ELF-1 (cell line): ENCODE measurements around the gene TMOD3.

Experiments used
- DNase-seq: peaks from one replicate; pipeline ENCODE4 v3.0.0-alpha.2; 2016; ENCODE audit warnings: low read depth, low spot score

TMOD3 gene

DNA sequence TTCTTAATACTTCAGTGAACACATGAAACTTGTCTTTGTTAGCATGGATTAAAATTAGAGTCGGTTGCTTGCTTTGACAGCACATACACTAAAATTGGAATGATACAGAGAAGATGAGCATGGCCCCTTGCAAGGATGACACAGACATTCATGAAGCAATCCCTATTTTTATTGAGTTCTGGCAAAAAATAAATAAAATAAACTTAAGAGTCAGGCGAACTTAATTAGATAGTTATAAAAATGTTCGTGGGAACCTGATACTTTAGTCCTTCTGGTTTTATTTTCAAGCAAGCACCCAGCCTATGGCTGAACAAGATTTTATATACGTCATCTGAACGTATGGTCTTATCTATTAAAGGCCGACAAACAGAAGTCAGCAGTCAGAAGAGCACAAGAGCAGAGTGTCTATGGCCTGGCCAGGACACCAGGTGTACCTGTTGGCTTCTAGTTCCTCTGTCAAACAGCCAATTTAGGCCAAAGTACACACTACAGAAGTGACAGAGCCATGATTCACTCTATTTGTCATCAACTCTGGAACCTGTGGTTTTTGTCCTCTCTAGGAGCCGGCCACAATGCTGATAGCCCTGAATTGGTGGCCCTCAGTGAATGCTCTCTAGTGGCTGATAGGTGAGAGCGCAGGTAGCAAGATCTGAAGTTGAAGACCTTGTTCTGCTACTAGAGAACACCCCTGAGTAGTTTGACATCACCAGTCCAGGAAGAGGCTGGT, 77.8 kb downstream of the TMOD3 start:
- DNase-seq = peak; percentile 17

DNA sequence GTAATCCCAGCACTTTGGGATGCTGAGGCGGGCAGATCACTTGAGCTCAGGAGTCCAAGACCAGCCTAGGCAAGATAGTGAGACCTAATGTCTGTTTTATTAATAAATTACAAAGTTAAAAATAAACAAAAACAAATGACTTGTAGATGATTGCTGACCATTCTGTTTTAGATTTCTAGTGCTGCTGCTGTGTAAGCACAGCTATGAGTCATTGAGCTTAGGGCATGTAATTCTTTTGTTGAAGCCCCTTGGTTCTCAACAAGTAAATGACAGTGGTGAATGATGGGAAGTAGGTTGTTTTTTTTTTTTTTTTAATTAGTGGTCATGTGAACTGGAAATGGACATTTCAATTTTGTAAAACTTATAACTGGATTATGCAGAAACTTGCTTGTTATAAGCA, 78.9 kb downstream of the TMOD3 start:
- DNase-seq = no peak

DNA sequence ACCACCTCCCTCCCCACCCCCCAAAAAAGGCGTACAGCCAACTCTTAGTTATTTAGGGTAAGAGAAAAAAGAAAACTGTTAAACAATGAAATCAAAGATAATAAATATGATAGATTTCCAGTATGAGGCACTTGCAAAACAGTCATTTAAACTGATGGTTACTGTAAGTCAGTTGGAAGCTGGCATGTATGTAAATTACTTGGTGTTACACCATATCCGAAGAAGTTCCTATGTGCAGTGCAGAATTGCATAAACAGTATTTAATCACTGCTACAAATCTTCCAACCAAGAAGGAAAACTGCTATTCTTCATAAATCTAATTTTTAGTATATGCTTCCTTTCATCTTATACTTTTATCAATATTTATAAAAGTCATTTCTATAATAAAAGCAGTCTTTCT, 80.1 kb downstream of the TMOD3 start:
- no peak for DNase-seq

DNA sequence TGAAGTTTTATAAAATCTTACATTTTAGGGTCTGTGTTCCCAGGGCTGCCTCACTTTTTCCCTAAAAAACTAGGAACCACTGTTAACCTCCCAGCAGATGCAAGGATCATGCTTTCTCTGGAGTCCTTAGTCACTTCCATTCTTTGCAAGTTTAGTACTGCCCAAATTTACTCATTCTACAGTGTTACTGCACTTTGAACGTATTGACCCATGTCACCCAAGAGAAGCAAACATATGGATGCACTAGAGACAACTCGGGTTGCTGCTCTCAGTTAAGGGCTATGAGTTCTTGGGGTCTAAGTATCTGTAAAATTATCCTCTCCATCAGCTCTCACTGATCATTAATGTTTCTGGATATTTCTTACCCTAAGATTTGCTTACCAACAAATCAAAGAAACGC, 83.1 kb downstream of the TMOD3 start:
- DNase-seq = no peak

DNA sequence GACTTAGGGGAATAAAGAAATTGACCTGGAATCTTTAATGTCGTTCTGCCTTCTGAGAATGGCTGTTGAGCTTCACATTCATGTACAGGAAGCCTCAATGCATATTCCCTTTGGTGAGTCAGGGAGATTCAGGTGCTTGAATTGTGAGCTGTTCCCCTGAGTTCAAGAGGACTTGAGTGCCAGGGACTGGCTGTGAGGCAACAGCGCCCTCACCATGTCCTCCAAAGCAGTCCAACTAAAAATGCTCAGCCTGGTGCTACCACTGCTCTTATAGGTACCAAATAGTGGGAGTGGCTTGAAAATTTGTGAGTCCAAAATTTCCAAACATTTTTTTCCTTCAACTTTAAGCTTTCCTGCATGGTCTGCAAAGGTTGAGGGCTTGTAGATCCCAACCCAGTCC, 88.0 kb downstream of the TMOD3 start:
- peak; percentile 46 for DNase-seq

DNA sequence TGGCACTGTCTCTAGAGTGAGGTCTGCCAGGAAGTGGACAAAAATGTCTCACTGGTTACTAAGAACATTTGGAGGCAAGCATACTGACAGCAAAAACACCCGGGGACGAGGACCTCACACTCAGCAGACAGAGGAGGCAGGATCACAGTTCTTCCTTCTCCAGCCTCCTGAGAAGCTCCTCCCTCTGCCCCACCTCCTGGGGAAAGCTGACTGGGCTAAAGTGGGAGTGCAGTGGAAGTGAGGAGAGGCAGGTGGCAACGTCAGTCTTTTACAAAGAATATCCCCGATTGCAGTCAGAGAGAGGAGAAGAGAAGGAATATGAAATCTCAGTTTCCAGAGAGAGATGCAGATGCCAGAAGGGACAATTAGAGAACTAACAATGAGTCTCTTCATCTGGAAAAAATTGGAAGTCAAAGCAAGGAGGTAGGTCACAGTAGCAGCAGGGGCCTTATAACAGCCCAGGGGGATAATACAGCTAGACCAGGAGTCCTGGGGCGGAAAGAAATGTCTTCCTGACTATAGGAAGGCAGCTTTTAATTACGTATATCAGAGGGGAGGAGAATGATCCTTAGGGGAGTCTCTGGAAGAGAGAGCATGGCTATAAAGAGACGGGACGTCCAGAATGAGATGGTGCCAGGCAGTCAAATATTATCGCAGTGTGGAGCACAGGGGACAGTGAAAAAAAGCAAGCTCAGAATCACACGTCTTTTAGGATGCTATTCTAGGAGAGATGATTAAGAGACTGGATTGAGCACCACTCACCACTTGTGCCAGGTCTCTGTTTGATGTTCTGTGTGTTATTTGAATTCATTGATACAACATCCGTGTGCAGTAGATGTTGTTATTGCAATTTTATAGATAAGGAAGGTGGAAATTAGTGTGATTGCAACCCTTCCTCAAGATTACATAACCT, 95.0 kb downstream of the TMOD3 start:
- DNase-seq = peak; percentile 25

DNA sequence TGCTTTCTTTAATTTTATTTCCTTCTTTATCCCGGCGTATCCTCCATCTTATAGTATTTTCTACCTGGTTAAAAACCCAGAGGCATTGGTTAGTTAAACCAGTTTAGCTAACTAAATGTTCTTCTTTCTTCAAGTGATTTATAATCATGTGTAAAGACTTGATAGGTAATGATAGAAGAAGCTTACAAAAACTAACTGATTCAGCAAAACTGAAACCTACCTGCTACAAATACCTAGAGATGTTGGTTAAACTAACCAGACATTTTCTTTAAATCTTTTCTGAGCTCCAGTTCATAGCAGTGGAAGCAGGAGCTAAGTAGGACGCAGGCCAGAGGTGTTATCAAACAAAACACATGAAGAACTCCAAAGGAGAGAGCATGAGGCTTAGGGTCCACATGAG, 97.4 kb downstream of the TMOD3 start:
- DNase-seq = no peak

DNA sequence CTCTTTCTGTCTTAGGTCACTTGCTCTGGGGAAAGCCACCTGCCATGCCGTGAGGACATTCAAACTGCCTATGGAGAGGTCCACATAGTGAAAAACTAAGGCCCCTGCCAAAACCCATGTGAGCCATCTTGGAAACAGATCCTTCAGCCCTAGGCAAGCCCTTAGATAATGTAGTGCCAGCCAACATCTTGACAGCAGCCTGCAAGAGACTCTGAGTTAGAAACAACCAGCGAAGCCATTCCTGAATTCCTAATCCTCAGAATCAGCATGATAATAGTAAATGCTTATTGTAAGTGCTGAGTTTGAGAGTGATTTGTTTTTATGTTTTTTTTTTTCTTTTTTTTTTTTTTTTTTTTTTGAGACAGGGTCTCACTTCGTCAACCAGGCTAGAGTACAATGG, 101.6 kb downstream of the TMOD3 start:
- DNase-seq = no peak

DNA sequence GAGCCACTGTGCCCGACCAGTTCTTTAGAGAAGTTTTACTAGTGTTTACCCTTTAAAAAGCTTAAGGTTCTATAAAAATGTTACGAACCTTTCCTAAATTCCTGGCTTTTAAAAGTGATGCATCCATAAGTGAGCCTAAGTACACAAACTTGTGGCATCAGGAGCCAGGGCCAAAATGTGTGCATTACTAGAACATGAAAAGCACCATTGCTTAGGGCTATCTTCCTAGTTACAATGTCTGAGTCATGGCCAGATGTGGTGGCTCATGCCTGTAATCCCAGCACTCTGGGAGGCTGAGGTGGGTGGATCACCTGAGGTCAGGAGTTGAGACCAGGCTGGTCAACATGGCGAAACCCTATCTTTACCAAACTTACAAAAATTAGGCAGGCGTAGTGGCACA, 102.2 kb downstream of the TMOD3 start:
- DNase-seq = no peak

DNA sequence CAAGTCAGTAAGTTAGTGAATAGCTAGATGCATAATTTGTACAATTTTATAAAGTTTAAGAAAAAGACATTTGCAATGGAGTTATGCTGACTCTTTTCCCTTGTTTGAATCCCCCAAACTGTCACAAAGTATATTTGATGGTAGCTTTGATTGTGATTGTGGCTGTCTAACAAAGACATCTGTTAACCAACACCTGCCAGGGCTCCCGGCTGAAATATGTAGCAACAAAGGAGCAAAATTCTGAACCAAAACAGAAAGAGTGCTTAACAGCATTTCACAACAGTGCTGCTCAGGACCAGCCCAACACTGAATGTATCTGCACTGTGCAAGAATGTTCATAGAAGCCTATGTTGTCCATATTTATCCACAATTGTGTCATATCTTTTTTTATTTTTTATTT, 102.7 kb downstream of the TMOD3 start:
- DNase-seq = no peak

DNA sequence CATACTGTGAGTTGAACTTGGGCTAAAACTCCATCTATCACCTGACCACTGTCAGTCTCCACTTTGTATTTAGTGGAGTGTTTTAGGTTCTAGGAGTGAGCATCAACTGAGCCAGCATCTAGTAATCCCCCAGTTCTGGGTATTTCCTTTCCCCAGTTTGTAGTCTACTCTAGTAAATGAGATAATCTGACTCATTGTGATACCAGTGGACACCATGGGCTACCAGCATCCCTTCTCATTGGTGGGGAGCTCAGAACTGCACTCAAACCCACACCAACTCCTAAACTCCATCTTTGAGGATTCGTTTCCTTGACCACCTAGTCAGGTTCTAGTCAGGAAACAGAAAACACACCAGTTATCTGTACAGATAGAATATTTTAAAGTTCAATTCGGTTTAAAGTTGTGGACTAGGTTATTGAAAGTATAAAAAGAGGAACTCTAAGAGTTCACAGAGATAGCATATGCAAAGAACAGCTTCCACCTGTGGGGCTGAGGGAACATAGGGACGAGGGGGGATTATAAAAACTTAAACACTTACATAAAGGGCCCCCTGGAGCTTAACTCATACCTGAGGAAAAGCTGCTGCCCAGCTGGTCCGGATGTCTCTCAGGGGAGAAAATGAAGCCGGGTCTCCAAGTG, 106.1 kb downstream of the TMOD3 start:
- DNase-seq = no peak

DNA sequence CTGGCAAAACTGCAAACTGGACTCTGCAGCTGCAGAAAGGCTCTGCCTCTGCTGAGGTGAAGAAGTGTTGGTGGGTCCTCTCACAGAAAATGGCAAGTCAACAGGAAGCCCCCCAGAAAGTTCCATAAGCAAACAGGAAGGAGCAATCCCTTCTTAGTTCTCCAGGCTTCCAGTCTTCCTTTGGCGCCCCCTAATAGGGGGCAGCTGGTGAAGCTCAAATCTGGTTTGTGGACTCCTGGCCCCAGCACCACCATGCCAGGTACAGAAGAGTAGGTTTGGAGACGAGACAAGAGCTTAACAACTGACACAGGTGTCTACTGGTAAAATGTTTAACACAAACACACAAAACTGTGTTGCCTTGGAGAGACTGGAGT, 106.6 kb downstream of the TMOD3 start:
- DNase-seq = peak; percentile 12

DNA sequence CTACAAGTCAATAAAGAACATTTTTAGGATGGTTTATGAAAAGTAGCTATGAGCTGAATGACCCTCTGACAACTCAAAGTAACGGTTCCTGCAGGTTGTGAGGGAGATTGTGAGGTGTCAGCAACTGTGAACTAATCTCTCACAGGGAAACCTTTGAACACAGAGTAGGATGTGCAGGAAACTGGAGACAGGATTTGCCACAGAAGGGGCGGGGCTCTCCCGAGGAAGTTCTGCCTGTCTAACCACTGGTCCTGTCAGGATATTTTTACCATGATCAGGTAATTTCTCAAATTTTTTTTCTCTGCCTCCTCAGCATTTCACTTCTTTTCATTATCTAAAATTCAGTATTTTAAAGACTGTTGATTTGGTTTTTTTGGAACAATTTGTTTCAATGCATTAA, 108.8 kb downstream of the TMOD3 start:
- no peak for DNase-seq

DNA sequence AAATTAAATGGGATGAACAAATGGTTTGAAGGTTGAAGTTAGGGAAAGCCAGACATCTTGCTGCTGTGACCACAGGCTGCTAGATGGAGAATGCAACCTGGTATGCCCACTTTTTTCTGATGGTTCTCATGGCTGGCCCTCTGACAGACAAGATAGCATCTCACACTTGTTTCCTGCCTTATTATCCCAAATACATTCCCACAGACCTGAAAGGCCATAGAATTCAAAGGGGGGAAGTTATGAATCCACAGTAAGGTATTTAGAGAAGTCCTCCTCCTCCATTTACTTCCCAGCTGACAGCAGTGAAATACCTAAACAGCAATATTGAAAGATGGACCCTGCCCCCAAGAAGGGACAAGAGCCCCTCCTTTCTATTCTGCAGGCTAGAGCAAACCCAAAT, 109.8 kb downstream of the TMOD3 start:
- DNase-seq = no peak

DNA sequence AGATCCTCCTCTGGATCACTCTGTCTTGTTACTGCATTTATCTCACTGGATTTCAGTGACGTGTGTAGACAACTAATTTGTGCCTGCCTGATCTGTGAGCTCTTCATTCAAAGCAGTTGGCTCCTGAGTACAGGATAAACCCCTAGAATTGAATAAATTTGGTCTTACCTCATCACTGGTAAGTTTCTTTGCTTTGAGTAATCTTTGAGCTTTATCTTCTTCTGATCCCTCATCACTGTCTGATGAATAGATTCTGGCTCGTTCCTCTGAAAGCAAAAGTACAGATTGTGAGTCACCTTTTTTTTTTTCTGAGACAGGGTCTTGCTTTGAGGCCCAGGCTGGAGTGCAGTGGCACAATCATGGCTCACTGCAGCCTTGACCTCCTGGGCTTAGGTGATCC, 117.7 kb downstream of the TMOD3 start:
- no peak for DNase-seq

DNA sequence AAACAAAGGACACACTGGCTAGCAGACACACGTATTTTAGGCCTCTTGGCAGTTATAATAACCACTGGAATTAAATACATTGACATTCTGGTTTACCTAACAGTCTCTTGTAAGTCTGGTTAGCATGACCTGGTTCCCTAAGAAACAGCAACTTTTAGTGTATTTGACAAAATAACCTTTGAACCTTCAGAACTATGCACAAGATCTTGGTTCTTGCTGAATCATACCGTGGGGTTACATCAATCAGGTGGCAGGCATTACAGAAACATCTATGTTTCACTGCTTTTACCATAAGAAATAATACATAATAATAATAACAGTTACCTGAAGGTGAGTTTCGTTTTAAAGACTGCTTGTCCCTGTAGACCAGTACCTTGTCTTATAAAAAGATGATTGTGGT, 123.4 kb downstream of the TMOD3 start:
- DNase-seq = no peak

DNA sequence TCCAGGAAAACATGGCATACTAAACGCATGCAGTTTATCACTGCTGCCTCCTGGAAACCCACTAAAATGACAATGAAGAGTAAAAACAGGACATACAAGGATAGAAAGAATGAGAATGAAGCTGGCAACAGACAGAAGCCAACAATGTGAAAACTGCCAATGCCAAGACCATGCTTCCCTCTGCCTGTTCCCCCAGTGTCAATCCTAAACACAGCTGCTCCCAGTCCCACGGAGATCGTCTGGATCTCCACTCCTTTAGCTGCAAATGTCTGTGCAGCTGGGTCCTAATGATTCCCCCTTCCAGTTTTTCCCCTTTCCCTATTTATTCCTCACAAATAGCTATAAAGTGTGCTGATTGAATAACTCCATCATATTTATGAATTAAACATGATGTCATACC, 126.1 kb downstream of the TMOD3 start:
- no peak for DNase-seq
